22Rv1 (cell line): ENCODE results near the gene ENPP5.

Source experiments
- ZFX ChIP-seq: fragments of 450-650 bp; IDR thresholded peaks from 2 replicates; pipeline ENCODE4 v1.6.1; 2017; ENCODE audit warnings: antibody characterized with exemption, borderline replicate concordance
- TF ChIP-seq, protein P1 (sequence below): fragments of 450-650 bp; IDR thresholded peaks from 2 replicates; pipeline ENCODE4 v1.5.1; 2017; ENCODE audit warnings: mild to moderate bottlenecking

DNA sequence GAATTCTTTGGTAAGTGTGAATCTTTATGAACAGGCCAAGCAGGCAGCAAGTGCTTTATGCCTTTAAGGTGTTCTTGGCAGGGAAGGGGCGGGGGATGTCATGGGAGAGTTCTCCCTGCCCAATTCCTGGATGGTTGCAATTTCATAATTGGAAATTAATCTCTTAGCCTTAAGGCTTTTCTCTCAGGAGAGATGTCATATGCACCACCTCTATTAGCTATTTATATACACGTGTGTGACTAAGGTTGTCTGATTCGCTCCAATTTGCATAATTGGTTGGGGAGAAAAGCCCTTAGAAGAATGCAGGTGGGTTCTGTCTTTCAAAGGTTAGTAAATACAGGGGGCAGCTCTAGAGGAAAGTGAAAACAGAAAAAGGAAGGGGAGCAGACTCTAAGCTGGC, 5.2 kb upstream of the ENPP5 start:
- TF ChIP-seq, protein P1, sequence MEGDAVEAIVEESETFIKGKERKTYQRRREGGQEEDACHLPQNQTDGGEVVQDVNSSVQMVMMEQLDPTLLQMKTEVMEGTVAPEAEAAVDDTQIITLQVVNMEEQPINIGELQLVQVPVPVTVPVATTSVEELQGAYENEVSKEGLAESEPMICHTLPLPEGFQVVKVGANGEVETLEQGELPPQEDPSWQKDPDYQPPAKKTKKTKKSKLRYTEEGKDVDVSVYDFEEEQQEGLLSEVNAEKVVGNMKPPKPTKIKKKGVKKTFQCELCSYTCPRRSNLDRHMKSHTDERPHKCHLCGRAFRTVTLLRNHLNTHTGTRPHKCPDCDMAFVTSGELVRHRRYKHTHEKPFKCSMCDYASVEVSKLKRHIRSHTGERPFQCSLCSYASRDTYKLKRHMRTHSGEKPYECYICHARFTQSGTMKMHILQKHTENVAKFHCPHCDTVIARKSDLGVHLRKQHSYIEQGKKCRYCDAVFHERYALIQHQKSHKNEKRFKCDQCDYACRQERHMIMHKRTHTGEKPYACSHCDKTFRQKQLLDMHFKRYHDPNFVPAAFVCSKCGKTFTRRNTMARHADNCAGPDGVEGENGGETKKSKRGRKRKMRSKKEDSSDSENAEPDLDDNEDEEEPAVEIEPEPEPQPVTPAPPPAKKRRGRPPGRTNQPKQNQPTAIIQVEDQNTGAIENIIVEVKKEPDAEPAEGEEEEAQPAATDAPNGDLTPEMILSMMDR: no peak
- TF ChIP-seq ZFX: no peak
